Right atrium auricular region (tissue), 2 donors: Measurements from ENCODE around the gene MCFD2. TPM values are rescaled to one million over a fixed set of nuclear protein-coding genes. Genes with fewer than 3 reads are reported as not detected.

ENCODE experiments used
- DNase-seq: peaks from one replicate; pipeline ENCODE4 v3.0.0-alpha.2; 2019; ENCODE audit warnings: low spot score
- H3K27ac ChIP-seq, 2 donors: fragments of 200-600 bp; sonication (generic); 1 replicate in 1 of 2; 2 replicates in 1 of 2; pipeline ENCODE4 v1.5.1; 2016 to 2019
- H3K27me3 ChIP-seq, 2 donors: fragments of 200-600 bp; sonication (generic); one replicate each; pipeline versions ENCODE4 v1.5.1 to v1.6.0; 2017 to 2019
- H3K36me3 ChIP-seq: fragments of 200-600 bp; sonication (generic); one replicate; pipeline ENCODE4 v1.5.1; 2016
- H3K4me1 ChIP-seq, 2 donors: fragments of 200-600 bp; sonication (generic); one replicate each; pipeline versions ENCODE4 v1.5.1 to v1.6.0; 2017 to 2019
- H3K4me3 ChIP-seq, 2 donors: fragments of 200-600 bp; sonication (generic); 1 replicate in 1 of 2; 2 replicates in 1 of 2; pipeline ENCODE4 v1.5.1; 2017 to 2019; ENCODE audit warnings: mild to moderate bottlenecking in 1 of 2, moderate library complexity in 1 of 2
- H3K9me3 ChIP-seq, 2 donors: fragments of 200-600 bp; sonication (generic); one replicate each; pipeline ENCODE4 v1.5.1; 2019
- total RNA-seq, 2 donors: library from RNA; depleted of rRNA; stranded (reverse); fragments of >200 nt; gene quantifications; one replicate each; pipeline ENCODE4 v1.1.0, GENCODE V29; 2016
- TF ChIP-seq, protein P1 (sequence below), 2 donors: fragments of 200-600 bp; sonication (generic); IDR thresholded peaks; one replicate each; pipeline ENCODE4 v1.5.1; 2019; ENCODE audit warnings: antibody characterized with exemption in 2 of 2

The MCFD2 gene
- total RNA-seq, 2 donors from 2014 or later = 48.7 to 77.5 TPM

GRCh38 chr2:46854260-46854659 is 61.3 kb downstream of the MCFD2 start:
- peaks cover 0 to 52% of the 10 kb centered on the region in 2 donors for H3K4me1 ChIP-seq
- DNase-seq = no peak

GRCh38 chr2:46852598-46852997 is 63.0 kb downstream of the MCFD2 start:
- TF ChIP-seq, protein P1, sequence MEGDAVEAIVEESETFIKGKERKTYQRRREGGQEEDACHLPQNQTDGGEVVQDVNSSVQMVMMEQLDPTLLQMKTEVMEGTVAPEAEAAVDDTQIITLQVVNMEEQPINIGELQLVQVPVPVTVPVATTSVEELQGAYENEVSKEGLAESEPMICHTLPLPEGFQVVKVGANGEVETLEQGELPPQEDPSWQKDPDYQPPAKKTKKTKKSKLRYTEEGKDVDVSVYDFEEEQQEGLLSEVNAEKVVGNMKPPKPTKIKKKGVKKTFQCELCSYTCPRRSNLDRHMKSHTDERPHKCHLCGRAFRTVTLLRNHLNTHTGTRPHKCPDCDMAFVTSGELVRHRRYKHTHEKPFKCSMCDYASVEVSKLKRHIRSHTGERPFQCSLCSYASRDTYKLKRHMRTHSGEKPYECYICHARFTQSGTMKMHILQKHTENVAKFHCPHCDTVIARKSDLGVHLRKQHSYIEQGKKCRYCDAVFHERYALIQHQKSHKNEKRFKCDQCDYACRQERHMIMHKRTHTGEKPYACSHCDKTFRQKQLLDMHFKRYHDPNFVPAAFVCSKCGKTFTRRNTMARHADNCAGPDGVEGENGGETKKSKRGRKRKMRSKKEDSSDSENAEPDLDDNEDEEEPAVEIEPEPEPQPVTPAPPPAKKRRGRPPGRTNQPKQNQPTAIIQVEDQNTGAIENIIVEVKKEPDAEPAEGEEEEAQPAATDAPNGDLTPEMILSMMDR (IDR thresholded peaks at IDR 0.05) = no peak
- Histone ChIP-seq H3K27me3 (no peaks in the 10 kb centered on the region), H3K4me1 (peaks cover 0 to 69% of the 10 kb centered on the region in 2 donors), H3K36me3 (no peaks in the 10 kb centered on the region), H3K27ac (peak overlapping the region in 1 of 2 donors; percentile 4), H3K9me3 (no peaks in the 10 kb centered on the region), H3K4me3 (no peak overlapping the region)
- no peak for DNase-seq

More at GRCh38 chr2:46854260-46854659, 61.3 kb downstream of the MCFD2 start:
- peak overlapping the region; percentile 64 to 67 for H3K27ac ChIP-seq
- H3K4me3 ChIP-seq = no peak overlapping the region
- H3K36me3 ChIP-seq = no peaks in the 10 kb centered on the region
- H3K9me3 ChIP-seq = no peaks in the 10 kb centered on the region
- TF ChIP-seq, protein P1 (IDR thresholded peaks at IDR 0.05) = no peak
- no peaks in the 10 kb centered on the region for H3K27me3 ChIP-seq

GRCh38 chr2:46852124-46852523 is 63.5 kb downstream of the MCFD2 start:
- no peaks in the 10 kb centered on the region for H3K36me3 ChIP-seq
- no peak overlapping the region for H3K4me3 ChIP-seq
- H3K27me3 ChIP-seq = no peaks in the 10 kb centered on the region
- no peaks in the 10 kb centered on the region for H3K9me3 ChIP-seq
- H3K4me1 ChIP-seq = peaks cover 0 to 73% of the 10 kb centered on the region in 2 donors
- no peak overlapping the region for H3K27ac ChIP-seq
- TF ChIP-seq, protein P1 (IDR thresholded peaks at IDR 0.05) = no peak
- no peak for DNase-seq

Other genes starting within 250 kb of the MCFD2 start
- gene SOCS5, start 216.5 kb downstream of the MCFD2 start, total RNA-seq = 10 to 100 TPM; 22.6 to 25.4 TPM
- gene TTC7A, start 25.4 kb upstream of the MCFD2 start, total RNA-seq = 10 to 100 TPM in 1 of 2 donors, 1 to 10 TPM in 1; 5.8 to 11.2 TPM
- not detected for gene STPG4, start 239.5 kb upstream of the MCFD2 start, total RNA-seq